Trophoblast cell (in vitro differentiated cells and primary cell): ENCODE data around the gene PPP1R9B.

Source experiments
- DNase-seq, 2 donors: peaks; one replicate each; pipeline ENCODE4 v3.0.0-alpha.2; 2016
- H2AFZ ChIP-seq: 2 replicates; pipeline ENCODE4 v1.6.1; 2013; ENCODE audit warnings: low read length, moderate library complexity, mild to moderate bottlenecking; ENCODE audit not compliant: insufficient read depth, poor library complexity
- H2AK5ac ChIP-seq: 2 replicates; pipeline ENCODE4 v1.6.1; 2013; ENCODE audit warnings: mild to moderate bottlenecking, low read length
- H2BK120ac ChIP-seq: 2 replicates; pipeline ENCODE4 v1.6.1; 2013; ENCODE audit warnings: low read length, mild to moderate bottlenecking, moderate library complexity; ENCODE audit not compliant: insufficient read depth, poor library complexity
- H2BK12ac ChIP-seq: 2 replicates; pipeline ENCODE4 v1.6.1; 2013; ENCODE audit warnings: mild to moderate bottlenecking, low read length, moderate library complexity
- H2BK5ac ChIP-seq: 2 replicates; pipeline ENCODE4 v1.6.1; 2013; ENCODE audit warnings: low read length, low read depth, moderate library complexity, mild to moderate bottlenecking; ENCODE audit not compliant: poor library complexity
- H3K14ac ChIP-seq: 2 replicates; pipeline ENCODE4 v1.6.1; 2013; ENCODE audit warnings: mild to moderate bottlenecking, low read length
- H3K18ac ChIP-seq: 2 replicates; pipeline ENCODE4 v1.6.1; 2013; ENCODE audit warnings: mild to moderate bottlenecking, low read length
- H3K23ac ChIP-seq: 2 replicates; pipeline ENCODE4 v1.6.1; 2013; ENCODE audit warnings: low read length
- H3K27ac ChIP-seq: 2 replicates; pipeline ENCODE4 v1.5.1; 2013; ENCODE audit warnings: low read depth, mild to moderate bottlenecking, inconsistent platforms, low read length, moderate library complexity
- H3K27me3 ChIP-seq: 2 replicates; pipeline ENCODE4 v1.6.1; 2013; ENCODE audit warnings: inconsistent platforms, mild to moderate bottlenecking, low read length, moderate library complexity; ENCODE audit not compliant: insufficient read depth
- H3K36me3 ChIP-seq, 2 experiments: 1 replicate in 1 of 2; 2 replicates in 1 of 2; pipeline ENCODE4 v1.6.1; 2013; ENCODE audit warnings: low read length in 2 of 2, mild to moderate bottlenecking in 2 of 2, moderate library complexity in 1 of 2; ENCODE audit not compliant: insufficient read depth in 2 of 2, control insufficient read depth in 1 of 2
- H3K4ac ChIP-seq: 2 replicates; pipeline ENCODE4 v1.6.1; 2013; ENCODE audit warnings: low read depth, mild to moderate bottlenecking, low read length, moderate library complexity
- H3K4me1 ChIP-seq, 2 experiments: 1 replicate in 1 of 2; 2 replicates in 1 of 2; pipeline ENCODE4 v1.6.1; 2013; ENCODE audit warnings: low read length in 2 of 2, mild to moderate bottlenecking in 2 of 2, moderate library complexity in 1 of 2; ENCODE audit not compliant: insufficient read depth in 2 of 2, control insufficient read depth in 1 of 2
- H3K4me2 ChIP-seq: 2 replicates; pipeline ENCODE4 v1.6.1; 2013; ENCODE audit warnings: inconsistent platforms, mild to moderate bottlenecking, low read length, moderate library complexity
- H3K4me3 ChIP-seq: 2 replicates; pipeline ENCODE4 v1.5.1; 2013; ENCODE audit warnings: mild to moderate bottlenecking, low read depth, low read length, inconsistent platforms
- H3K79me1 ChIP-seq: one replicate; pipeline ENCODE4 v1.6.1; 2013; ENCODE audit warnings: low read length
- H3K79me2 ChIP-seq: 2 replicates; pipeline ENCODE4 v1.6.1; 2013; ENCODE audit warnings: low read length, mild to moderate bottlenecking; ENCODE audit not compliant: control insufficient read depth, insufficient read depth, poor library complexity
- H3K9ac ChIP-seq: 2 replicates; pipeline ENCODE4 v1.6.1; 2013; ENCODE audit warnings: mild to moderate bottlenecking, low read length
- H3K9me3 ChIP-seq: 2 replicates; pipeline ENCODE4 v1.6.1; 2013; ENCODE audit warnings: low read depth, mild to moderate bottlenecking, control low read depth, inconsistent platforms, low read length; ENCODE audit not compliant: insufficient read depth
- H4K12ac ChIP-seq: 2 replicates; pipeline ENCODE4 v1.6.1; 2013; ENCODE audit warnings: low read depth, mild to moderate bottlenecking, low read length, moderate library complexity
- H4K8ac ChIP-seq: 2 replicates; pipeline ENCODE4 v1.6.1; 2013; ENCODE audit warnings: low read depth, mild to moderate bottlenecking, low read length, moderate library complexity
- H4K91ac ChIP-seq: one replicate; pipeline ENCODE4 v1.6.1; 2013; ENCODE audit warnings: low read depth, mild to moderate bottlenecking, low read length, moderate library complexity
- WGBS: extraction: QIAGEN DNeasy Blood & Tissue Kit; methylation state at CpG from one replicate; pipeline ENCODE4 v1.1.7; 2013; ENCODE audit warnings: missing lambda C conversion rate; ENCODE audit not compliant: insufficient read length, insufficient coverage; ENCODE audit errors: extremely low coverage; 5-methylcytosine and 5-hydroxymethylcytosine counted together

Gene PPP1R9B

GRCh38 chr17:50100921-50101345 lies 49.5 kb downstream of the PPP1R9B start:
- Histone ChIP-seq H3K18ac (no peak overlapping the region), H3K4ac (no peak overlapping the region), H3K4me1 (peaks cover 11 to 13% of the 10 kb centered on the region in 2 experiments), H3K4me3 (no peak overlapping the region), H4K91ac (no peak overlapping the region), H2BK12ac (no peak overlapping the region), H2BK5ac (no peak overlapping the region), H3K79me1 (no peaks in the 10 kb centered on the region), H4K12ac (no peak overlapping the region), H3K4me2 (peak overlapping the region; percentile 11), H2AK5ac (no peak overlapping the region), H3K23ac (no peak overlapping the region), H2BK120ac (no peak overlapping the region), H3K27me3 (no peaks in the 10 kb centered on the region), H3K27ac (no peak overlapping the region), H3K9me3 (no peaks in the 10 kb centered on the region), H3K9ac (no peak overlapping the region), H3K36me3 (no peaks in the 10 kb centered on the region), H3K79me2 (no peaks in the 10 kb centered on the region), H2AFZ (no peak overlapping the region), H4K8ac (no peak overlapping the region), H3K14ac (no peak overlapping the region)
- no CpG with 5 or more reads among the region's 15 CpGs for WGBS
- DNase-seq = no peak

GRCh38 chr17:50100480-50100883 lies 50.0 kb downstream of the PPP1R9B start:
- Histone ChIP-seq H3K9me3 (no peaks in the 10 kb centered on the region), H3K14ac (no peak overlapping the region), H4K91ac (no peak overlapping the region), H3K18ac (no peak overlapping the region), H3K23ac (no peak overlapping the region), H2BK5ac (no peak overlapping the region), H4K12ac (no peak overlapping the region), H2BK120ac (no peak overlapping the region), H3K36me3 (no peaks in the 10 kb centered on the region), H2AK5ac (no peak overlapping the region), H3K4me2 (no peak overlapping the region), H3K27ac (no peak overlapping the region), H3K27me3 (no peaks in the 10 kb centered on the region), H3K4me3 (no peak overlapping the region), H3K79me1 (peaks cover 2% of the 10 kb centered on the region), H4K8ac (no peak overlapping the region), H3K79me2 (no peaks in the 10 kb centered on the region), H3K4ac (no peak overlapping the region), H3K9ac (no peak overlapping the region), H2BK12ac (no peak overlapping the region), H3K4me1 (peaks cover 15 to 17% of the 10 kb centered on the region in 2 experiments), H2AFZ (no peak overlapping the region)
- WGBS = no CpG with 5 or more reads among the region's 5 CpGs
- DNase-seq = no peak

DNA sequence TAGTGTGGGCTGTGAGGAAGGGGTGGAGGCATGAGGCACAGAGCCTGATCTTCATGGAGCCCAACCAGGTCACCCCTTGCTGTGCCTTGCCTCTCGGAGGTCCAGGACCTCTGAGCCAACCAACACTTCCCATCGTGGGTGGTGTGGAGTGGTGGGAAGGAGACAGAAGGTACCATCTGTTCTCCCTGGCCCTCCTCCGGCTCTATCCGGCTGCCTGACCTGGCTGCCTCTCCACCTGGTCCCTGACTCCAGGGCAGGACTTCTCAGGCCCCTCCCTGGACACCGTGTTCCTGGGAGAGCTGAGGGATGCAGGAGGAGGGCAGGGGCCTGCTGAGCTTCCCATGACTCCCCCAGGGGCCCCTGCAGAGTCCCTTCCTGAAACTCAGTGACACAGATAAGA lies 51.5 kb downstream of the PPP1R9B start:
- DNase-seq = no peak
- no peak overlapping the region for H3K4ac ChIP-seq
- no peak overlapping the region for H2AFZ ChIP-seq
- no CpG with 5 or more reads among the region's 5 CpGs for WGBS
- H4K91ac ChIP-seq = no peak overlapping the region
- H3K23ac ChIP-seq = no peak overlapping the region
- no peak overlapping the region for H2BK5ac ChIP-seq
- H3K79me2 ChIP-seq = peaks cover 2% of the 10 kb centered on the region
- no peak overlapping the region for H3K9ac ChIP-seq
- H3K27ac ChIP-seq = no peak overlapping the region
- no peak overlapping the region for H2BK12ac ChIP-seq
- H3K14ac ChIP-seq = no peak overlapping the region
- no peak overlapping the region for H3K4me3 ChIP-seq
- no peaks in the 10 kb centered on the region for H3K9me3 ChIP-seq
- H3K36me3 ChIP-seq = no peaks in the 10 kb centered on the region
- H3K18ac ChIP-seq = no peak overlapping the region
- no peak overlapping the region for H4K12ac ChIP-seq
- peaks cover 5% of the 10 kb centered on the region for H3K79me1 ChIP-seq
- H3K4me1 ChIP-seq = peaks cover 15 to 22% of the 10 kb centered on the region in 2 experiments
- H2BK120ac ChIP-seq = no peak overlapping the region
- H3K4me2 ChIP-seq = no peak overlapping the region
- no peak overlapping the region for H4K8ac ChIP-seq
- no peak overlapping the region for H2AK5ac ChIP-seq
- no peaks in the 10 kb centered on the region for H3K27me3 ChIP-seq

- H3K27me3 ChIP-seq = no peaks in the 10 kb centered on the region
- peaks cover 15 to 22% of the 10 kb centered on the region in 2 experiments for H3K4me1 ChIP-seq
- H3K79me2 ChIP-seq = peaks cover 2% of the 10 kb centered on the region
- H3K36me3 ChIP-seq = no peaks in the 10 kb centered on the region
- H2AFZ ChIP-seq = no peak overlapping the region
- no peak overlapping the region for H2BK120ac ChIP-seq
- H2BK12ac ChIP-seq = no peak overlapping the region
- no peak overlapping the region for H3K18ac ChIP-seq
- H3K9ac ChIP-seq = no peak overlapping the region
- H3K79me1 ChIP-seq = peaks cover 5% of the 10 kb centered on the region
- no peak overlapping the region for H3K23ac ChIP-seq
- H3K4me2 ChIP-seq = no peak overlapping the region
- H3K4me3 ChIP-seq = no peak overlapping the region
- H2AK5ac ChIP-seq = no peak overlapping the region
- no peak overlapping the region for H3K14ac ChIP-seq
- H2BK5ac ChIP-seq = no peak overlapping the region
- H4K91ac ChIP-seq = no peak overlapping the region
- H3K4ac ChIP-seq = no peak overlapping the region
- no peak overlapping the region for H4K12ac ChIP-seq
- no peak for DNase-seq
- H3K27ac ChIP-seq = no peak overlapping the region
- no CpG with 5 or more reads among the region's 4 CpGs for WGBS
- H4K8ac ChIP-seq = no peak overlapping the region
- H3K9me3 ChIP-seq = no peaks in the 10 kb centered on the region
These were observed 51.9 kb downstream of the PPP1R9B start for GRCh38 chr17:50098583-50098982.
